ENCODE results near the gene CCN2. TPM values are rescaled to one million over a fixed set of nuclear protein-coding genes. Genes with fewer than 3 reads are reported as not detected.

The CCN2 gene
- total RNA-seq, 1 experiment from 2014 or later, result 67.8 TPM

- ChIA-PET POLR2A (interaction anchor here (0.6 kb wide), 2 partner anchors 19 to 894 kb away, joined by 6 to 10 read pairs; no protein-coding TSS in a partner anchor), CTCF (interaction anchor here (1.2 to 1.6 kb wide), 4 partner anchors 18 to 333 kb away, joined by 3 to 5 read pairs (median 4); no protein-coding TSS in a partner anchor)
- no peaks in the 10 kb centered on the region for H3K27me3 Mint-ChIP-seq (ENCODE audit: low read depth)
- H3K4me1 Mint-ChIP-seq, result peaks cover 52% of the 10 kb centered on the region
- H3K9me3 Mint-ChIP-seq, result no peaks in the 10 kb centered on the region
- peak overlapping the region; percentile 11; the same call in 1 of the 2 replicates for H3K27ac Mint-ChIP-seq
- DNase-seq (ENCODE audit: low spot score) (no peak), ATAC-seq (no peak)
- H3K36me3 Mint-ChIP-seq, result peaks cover 27% of the 10 kb centered on the region
- no peak overlapping the region for H3K4me3 Mint-ChIP-seq
- no peak for TF ChIP-seq ZNF219 (CRISPR knock-in tag; IDR thresholded peaks at IDR 0.05; ENCODE audit: borderline replicate concordance)
- TF ChIP-seq EMX1 (CRISPR knock-in tag; IDR thresholded peaks at IDR 0.05), result peak; percentile 92; the same call in 1 of the 2 replicates
- TF ChIP-seq ERG (CRISPR knock-in tag; IDR thresholded peaks at IDR 0.05), result peak; percentile 92
- TF ChIP-seq NFATC4 (CRISPR knock-in tag; IDR thresholded peaks at IDR 0.05), result 0 out of 2 replicates have a peak, but pooled peaks have one; percentile 7
- 0 out of 2 replicates have a peak, but pooled peaks have one; percentile 37 for TF ChIP-seq ZNF416 (CRISPR knock-in tag; IDR thresholded peaks at IDR 0.05)
- peak; percentile 60; the same call in 1 of the 2 replicates for TF ChIP-seq AR (CRISPR knock-in tag; IDR thresholded peaks at IDR 0.05)
- TF ChIP-seq, protein P1, sequence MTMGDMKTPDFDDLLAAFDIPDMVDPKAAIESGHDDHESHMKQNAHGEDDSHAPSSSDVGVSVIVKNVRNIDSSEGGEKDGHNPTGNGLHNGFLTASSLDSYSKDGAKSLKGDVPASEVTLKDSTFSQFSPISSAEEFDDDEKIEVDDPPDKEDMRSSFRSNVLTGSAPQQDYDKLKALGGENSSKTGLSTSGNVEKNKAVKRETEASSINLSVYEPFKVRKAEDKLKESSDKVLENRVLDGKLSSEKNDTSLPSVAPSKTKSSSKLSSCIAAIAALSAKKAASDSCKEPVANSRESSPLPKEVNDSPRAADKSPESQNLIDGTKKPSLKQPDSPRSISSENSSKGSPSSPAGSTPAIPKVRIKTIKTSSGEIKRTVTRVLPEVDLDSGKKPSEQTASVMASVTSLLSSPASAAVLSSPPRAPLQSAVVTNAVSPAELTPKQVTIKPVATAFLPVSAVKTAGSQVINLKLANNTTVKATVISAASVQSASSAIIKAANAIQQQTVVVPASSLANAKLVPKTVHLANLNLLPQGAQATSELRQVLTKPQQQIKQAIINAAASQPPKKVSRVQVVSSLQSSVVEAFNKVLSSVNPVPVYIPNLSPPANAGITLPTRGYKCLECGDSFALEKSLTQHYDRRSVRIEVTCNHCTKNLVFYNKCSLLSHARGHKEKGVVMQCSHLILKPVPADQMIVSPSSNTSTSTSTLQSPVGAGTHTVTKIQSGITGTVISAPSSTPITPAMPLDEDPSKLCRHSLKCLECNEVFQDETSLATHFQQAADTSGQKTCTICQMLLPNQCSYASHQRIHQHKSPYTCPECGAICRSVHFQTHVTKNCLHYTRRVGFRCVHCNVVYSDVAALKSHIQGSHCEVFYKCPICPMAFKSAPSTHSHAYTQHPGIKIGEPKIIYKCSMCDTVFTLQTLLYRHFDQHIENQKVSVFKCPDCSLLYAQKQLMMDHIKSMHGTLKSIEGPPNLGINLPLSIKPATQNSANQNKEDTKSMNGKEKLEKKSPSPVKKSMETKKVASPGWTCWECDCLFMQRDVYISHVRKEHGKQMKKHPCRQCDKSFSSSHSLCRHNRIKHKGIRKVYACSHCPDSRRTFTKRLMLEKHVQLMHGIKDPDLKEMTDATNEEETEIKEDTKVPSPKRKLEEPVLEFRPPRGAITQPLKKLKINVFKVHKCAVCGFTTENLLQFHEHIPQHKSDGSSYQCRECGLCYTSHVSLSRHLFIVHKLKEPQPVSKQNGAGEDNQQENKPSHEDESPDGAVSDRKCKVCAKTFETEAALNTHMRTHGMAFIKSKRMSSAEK (CRISPR knock-in tag; IDR thresholded peaks at IDR 0.05; ENCODE audit: borderline replicate concordance), result peak; percentile 28; the same call in 1 of the 2 replicates
- TF ChIP-seq CDX4 (CRISPR knock-in tag; IDR thresholded peaks at IDR 0.05; ENCODE audit: borderline replicate concordance), result peak; percentile 1; the same call in 1 of the 2 replicates
- TF ChIP-seq PRRX2 (CRISPR knock-in tag; IDR thresholded peaks at IDR 0.05), result peak; percentile 84
- TF ChIP-seq JAZF1 (CRISPR knock-in tag; IDR thresholded peaks at IDR 0.05), result no peak
- TF ChIP-seq ZNF671 (CRISPR knock-in tag; IDR thresholded peaks at IDR 0.05), result peak; percentile 78
Observed at GRCh38 chr6:131946992-131947955, 3.9 kb downstream of the CCN2 start.

DNA sequence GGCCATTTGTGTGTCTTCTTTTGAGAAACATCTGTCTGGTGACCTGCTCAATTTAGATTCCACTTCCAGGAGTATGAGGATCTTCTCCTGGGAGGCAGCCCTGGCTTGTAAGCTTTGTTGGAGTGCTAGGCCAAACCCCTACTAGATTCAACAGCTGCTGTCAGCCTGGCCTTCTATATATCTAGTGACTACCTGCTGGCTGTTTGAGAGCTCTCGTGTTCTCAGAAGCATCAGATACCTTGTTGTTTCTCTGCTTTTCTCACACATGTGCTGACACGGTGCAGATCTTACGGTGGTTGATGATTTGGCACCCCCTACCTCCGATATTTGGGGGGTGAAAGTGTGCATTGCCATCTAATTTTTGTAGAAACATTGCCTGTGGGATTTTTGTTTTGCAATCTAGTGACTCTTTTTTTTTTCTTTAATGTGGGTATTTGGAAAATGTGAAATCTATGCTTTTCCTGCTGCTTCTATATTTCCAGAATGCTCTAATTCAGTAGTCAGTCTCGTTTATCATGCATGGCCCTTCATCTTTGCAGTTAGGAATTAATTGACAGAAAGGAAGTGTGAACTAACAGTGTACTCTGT, 4.7 kb downstream of the CCN2 start:
- Mint-ChIP-seq H3K4me1 (peaks cover 44% of the 10 kb centered on the region), H3K9me3 (no peaks in the 10 kb centered on the region), H3K27ac (peak overlapping the region; percentile 11; the same call in 1 of the 2 replicates), H3K36me3 (peaks cover 27% of the 10 kb centered on the region), H3K4me3 (no peak overlapping the region), H3K27me3 (ENCODE audit: low read depth) (no peaks in the 10 kb centered on the region)
- DNase-seq (ENCODE audit: low spot score), result no peak
- TF ChIP-seq GABPB1 (CRISPR knock-in tag; IDR thresholded peaks at IDR 0.05) (0 out of 2 replicates have a peak, but pooled peaks have one; percentile 8), ERG (CRISPR knock-in tag; IDR thresholded peaks at IDR 0.05) (peak; percentile 57; the same call in 1 of the 2 replicates), AR (CRISPR knock-in tag; IDR thresholded peaks at IDR 0.05) (0 out of 2 replicates have a peak, but pooled peaks have one; percentile 38), TEAD4 (CRISPR knock-in tag; IDR thresholded peaks at IDR 0.05) (no peak)
- POLR2A ChIA-PET, result interaction anchor here (1.1 kb wide), 1 partner anchor 23 kb away, joined by 4 read pairs; no protein-coding TSS in a partner anchor
- peak; percentile 1; the same call in 1 of the 2 replicates for ATAC-seq
- CTCF ChIA-PET, result interaction anchor here (1.5 to 1.6 kb wide), 3 partner anchors 17 to 333 kb away, joined by 4 to 5 read pairs (median 4); no protein-coding TSS in a partner anchor
